HG02840 (cell line): ENCODE data around the gene PTRHD1.

Source experiments
- ATAC-seq: cut with Tn5 transposase; IDR thresholded peaks from one replicate; pipeline ENCODE4 v1.9.1; 2021; ENCODE audit warnings: mild to moderate bottlenecking, moderate library complexity, moderate number of reproducible peaks; ENCODE audit not compliant: unreplicated experiment, low FRiP score

PTRHD1 gene

DNA sequence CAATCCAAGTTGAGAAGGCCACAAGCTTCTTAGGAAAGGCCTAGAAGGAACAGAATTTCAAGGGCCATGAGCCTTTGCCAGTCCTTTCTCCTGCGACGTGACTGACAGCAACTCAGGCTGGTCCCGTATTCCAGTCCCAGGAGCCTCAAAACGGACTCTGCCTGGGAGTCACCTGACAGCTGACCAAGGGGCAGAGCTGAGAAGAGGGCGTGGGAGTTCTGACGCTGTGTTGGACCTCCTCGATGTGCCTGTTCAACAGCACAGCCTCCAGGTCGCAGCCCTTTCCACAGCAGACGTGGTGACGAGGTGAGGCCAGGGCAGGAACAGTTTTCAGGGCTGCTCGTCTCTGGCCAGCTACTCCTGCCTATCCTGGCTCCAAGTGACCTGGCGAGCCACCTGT lies 37.6 kb upstream of the PTRHD1 start:
- no peak for ATAC-seq

DNA sequence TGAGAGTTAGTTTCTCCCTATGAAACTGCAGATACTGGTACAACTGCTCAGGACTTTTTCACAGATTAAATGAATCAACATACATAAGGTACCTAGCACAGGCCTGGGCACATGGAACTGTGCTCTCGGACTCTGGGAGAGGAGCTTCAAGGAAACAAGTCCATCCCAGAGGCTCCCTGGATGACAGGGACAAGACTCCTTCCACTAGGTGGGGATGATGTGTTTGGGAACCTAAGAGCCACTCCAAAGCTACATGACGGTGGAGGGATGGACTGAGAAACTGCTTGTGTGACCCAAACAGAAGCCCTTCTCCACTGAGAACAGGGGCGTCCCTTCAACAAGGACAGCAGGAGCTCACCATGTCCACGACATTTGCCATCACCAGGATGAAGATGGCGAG lies 37.2 kb upstream of the PTRHD1 start:
- ATAC-seq = no peak

- ATAC-seq = no peak
These were observed 35.2 kb upstream of the PTRHD1 start for GRCh38 chr2:24828238-24828996.

DNA sequence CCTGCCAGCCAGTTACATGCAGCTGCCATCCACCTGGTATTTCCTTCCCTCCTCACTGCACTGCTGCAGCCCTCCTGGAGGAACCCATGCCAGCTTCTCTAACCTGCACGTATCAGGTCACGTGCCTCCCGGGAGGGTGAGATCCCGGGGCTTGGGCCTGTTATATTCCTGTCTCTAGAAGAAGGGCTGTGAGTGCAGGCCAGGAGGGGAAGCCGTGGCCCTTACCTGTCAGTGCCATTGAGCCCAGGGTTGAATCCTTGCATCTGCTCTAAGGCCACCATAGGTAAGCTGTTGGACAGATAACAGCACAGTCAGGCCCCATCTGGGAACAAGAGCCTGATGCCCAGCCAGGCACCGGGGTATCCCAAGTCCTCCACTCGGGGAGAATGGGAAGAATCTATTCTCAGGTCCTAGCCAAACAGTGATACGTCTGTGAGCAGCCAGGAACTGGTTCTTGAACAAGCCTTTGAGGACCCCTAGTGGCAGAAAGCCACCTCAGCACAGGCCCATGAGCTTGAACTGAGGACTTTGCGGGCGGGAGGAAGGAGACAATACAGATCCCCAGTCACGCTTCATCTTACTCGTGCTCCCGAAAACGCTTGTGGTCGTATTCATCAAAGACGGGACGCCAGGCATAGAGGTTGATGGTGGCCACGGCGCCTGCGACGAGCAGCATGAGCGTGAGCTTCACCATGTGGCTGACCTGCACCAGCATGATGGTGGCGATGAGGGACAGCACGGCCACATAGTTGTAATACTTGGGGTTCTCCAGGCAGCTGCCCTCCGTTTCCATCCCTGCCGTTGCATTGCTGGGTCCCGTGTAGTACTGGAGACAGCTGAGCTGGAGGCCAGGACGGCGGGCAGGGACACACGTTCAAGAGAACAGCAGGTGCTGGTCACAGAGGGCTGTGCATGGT lies 34.4 kb upstream of the PTRHD1 start:
- no peak for ATAC-seq

DNA sequence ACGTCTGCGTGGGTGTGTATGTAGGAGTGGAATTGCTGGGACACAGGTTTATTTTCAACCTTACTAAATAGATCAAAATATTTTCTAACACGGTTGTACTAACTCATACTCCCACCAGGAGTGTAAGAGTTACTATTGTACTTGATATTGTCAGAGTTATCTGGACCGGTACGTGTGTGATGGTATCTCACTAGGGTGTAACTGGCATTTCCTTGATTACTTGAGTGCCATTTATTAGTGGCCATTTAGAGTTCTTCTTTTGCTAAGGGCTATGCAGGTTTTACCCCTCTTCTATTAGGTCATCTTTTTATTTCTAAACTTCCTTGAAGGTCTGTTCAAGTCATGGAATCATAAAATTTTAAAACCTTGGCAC lies 33.6 kb upstream of the PTRHD1 start:
- no peak for ATAC-seq

DNA sequence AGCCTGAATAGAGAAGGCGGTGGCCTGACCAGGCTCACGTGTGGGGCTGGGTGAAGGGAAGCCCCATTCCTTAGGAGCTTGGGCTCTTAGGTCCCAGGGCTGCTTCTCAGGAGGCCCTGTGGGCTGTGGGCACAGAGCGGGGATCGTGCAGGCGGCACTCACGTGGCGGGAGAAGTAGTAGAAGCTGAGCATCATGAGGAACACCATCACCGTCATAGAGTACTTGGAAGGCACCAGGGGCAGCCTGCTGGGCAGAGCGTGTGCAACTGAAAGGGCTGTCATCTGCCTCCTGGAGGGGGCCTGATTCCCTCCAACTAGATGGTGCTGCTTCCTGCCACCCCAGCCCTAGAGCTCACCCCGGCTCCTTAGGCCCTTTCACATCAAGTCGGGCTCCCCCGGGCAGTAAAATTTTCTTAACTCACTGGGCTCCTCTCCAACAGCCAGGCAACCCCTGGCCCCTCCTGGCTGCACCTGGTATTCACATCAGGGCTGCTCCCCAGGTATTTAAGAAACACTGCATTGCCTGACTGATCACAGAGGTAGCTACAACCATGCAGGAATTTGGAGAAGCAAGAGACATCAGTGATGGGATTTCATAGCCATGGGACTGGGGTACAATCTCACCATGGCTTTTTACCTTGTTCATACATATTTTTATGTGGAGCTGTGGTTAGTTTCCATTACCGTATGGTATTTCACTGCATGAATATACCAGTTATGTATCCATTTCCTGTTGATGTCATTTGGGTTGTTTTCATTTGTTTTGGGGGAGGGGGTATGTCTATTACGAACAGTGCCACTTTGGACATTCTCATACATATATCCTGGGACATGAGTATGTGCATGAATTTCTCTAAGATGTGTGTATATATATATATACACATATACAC lies 32.9 kb upstream of the PTRHD1 start:
- no peak for ATAC-seq

DNA sequence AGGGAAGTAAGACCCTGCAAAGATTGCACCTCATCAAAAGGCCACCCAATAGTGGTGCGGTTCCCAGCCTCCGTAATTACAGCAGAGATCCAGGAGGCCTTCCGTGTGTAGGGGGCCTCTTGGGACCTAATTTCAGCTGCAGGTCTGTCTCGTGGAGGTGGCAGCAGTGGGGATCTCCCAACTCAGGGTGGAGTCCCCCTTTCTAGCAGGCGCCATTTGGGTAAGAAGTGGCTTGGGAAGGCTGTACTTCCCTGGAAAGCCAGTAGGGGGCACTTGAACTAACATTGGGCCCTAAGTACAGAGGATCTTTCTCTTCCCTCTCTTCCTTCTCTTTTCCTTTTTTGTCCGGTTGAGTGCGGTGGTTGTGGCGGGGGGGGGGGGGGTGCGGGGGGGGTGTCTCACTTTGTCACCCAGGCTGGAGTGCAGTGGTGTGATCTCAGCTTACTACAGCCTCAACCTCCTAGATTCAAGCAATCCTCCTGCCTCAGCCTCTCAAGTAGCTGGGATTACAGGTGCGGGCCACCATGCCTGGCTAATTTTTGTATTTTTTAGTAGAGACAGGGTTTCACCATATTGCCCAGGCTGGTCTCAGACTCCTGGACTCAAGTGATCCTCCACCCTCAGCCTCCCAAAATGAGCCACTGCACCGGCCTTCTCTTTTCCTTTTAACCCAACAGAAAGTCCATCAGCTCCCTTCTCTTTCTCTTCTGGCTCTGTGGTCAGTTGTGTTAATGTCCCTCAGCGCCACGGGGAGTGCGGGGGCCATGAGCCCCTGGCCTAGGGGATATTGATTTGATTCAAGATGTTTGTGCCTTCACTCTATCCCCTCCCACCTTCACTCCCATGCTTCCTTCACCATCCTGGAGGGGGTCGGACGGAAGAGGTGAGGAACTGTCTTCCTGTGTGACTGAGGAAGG lies 32.0 kb upstream of the PTRHD1 start:
- ATAC-seq = no peak

GRCh38 chr2:24824071-24824588 lies 30.9 kb upstream of the PTRHD1 start:
- ATAC-seq = no peak

DNA sequence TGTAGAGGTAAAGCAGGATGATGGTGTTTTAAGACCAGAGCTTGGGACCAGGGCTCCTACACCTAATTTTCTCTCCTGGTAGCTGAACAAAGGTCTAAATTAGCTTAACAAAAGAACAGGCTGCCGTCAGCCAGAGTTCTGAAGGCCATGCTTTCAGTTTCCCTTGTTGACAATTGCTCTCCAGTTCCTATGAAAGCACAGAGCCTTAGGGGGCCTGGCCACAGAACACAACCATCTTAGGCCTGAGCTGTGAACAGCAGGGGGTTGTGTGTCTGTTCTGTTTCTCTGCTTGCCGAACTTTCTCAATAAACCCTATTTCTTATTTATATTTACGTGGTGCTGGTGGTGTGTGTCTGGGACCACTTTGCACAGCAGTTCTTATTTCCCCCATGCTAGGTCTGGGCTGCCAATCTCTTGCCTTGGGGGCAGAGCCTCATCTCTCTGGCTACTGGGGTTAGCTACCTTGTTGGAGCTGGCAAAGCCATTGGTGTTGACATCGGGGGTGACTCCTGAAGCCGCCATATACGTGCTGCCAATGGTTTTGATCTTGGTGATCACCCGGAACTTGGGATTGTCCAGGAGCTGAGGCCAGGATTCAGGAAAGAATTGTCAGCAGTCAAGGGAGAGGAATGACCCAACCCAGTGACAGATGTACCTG lies 29.0 kb upstream of the PTRHD1 start:
- ATAC-seq = no peak

GRCh38 chr2:24821433-24821891 lies 28.3 kb upstream of the PTRHD1 start:
- no peak for ATAC-seq

DNA sequence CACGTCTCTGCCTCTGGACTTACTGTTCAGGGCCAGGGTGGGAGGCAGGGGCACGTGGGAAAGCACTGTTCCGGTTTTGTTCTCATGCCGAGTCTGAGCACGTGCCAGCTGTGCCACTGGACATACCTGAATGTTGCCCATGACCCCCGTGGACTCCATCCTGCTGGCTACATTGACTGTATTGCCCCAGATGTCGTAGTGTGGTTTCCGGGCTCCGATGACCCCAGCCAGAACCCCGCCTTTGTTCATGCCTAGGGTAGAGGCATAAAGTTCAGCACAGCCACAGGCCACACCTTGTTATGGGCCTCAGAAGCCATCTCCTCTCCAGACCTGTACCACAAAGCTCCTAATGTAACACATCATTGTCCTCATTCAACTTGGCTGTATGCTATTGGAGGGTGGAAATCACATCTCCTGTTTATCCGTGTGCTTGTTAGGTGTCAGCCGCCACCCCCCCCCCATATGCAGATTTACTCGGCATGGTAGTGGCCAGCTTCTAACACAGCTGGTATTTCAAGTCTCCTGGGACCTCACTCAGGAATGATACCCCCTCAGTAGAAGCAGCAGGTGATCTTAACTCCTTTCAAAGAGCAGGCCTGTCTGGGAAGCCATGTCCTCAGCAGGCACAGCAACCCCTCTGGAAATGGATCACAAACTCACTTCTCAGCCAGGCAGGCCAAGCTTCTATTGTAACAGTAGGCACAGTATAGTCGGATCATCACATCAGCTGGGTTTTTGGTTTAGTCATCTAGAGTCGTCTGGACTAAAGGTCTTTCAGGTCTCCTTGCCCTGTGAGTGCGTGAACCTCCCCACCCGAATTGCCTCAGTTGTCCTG lies 27.6 kb upstream of the PTRHD1 start:
- ATAC-seq = no peak

DNA sequence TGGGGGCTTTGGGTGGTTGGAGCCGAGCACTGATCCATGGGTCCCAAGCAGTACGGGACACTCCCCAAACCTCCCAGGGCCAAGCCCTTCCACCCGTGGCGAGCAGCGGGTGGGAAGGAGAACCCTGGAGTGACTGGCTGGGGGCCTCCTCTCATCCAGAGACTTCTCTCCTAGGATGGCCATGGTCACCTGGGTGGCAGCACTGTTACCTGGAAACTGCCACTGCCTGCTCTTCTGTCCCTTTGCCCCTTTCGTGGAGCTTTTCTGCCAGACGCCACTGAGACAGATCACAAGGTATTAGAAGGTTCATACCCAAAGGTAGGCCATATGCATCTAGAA lies 27.0 kb upstream of the PTRHD1 start:
- ATAC-seq = no peak

DNA sequence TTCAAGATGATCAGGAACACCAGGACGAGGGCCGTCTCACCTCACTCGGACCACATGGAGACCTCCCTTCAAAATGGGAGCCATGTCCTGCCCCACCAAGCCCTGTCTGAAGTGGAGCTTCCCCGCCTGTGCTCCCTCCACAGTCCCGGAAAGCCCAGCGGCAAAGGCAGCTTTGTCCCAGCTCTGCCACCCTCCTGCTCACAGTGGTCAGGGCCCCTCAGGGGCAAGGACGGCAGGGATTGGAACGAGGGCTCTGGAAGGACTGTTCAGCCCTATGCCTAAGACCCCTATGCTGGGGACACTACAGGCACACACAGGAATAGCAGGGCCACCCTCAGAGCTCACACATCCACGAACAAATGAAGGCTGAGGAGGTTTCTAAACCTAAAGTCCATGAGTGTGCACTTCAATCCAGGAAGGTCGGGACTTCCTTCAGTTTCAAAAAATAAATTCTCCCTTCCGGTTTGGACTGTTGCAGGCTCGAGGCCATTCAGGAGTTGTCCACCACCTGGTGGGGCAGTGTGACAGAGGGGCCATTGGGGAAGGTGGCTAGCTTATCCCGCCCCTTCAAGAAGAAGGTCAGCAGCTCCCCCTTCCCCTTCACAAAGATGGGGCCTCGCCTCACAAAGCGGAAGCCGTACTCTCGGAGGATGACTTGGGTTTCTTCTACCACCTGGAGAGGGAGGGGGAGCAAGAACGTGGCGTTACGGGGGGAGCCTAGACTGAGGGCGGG lies 26.4 kb upstream of the PTRHD1 start:
- no peak for ATAC-seq

DNA sequence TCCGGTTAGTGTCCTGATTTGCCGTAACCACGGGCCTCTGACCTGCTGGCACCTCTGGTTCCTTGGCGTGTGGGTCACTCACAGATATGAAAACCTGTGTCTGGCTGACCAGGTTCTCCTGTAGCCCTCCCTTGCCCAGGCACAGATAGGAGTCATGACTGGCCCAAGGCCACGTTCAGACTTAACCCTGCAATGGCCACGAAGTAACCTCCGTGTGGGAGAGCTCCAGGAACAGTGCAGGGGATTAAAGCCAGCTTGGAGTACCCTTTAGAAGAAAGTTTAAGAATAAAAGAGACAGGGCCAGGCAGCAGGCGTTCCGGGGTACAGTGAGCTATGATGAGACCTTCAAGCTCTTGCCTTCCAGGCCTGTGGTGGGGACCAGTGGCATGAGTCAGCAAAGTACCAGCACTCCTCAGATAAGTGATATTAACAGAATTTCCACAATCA lies 25.6 kb upstream of the PTRHD1 start:
- no peak for ATAC-seq

- no peak for ATAC-seq
These were observed 23.7 kb upstream of the PTRHD1 start for GRCh38 chr2:24816884-24817283.

DNA sequence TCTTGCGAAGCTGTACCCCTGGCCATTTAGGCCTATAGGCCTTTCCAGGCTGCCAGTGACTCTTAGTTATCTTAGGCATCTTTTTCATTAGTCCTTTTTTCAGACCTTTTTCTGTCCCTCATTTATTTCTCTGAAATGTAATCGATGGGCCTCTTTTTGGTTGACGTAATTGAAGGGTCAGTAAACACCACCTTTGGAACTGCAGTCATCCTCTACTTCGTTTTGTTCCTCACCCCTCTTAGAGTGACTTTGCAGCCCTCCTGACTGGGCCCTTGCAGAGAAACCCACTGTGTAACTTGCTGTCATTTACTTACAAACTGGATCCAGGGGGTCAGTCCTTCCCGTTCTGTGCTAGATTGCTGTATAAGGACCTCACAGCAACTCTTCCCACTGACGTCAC lies 23.2 kb upstream of the PTRHD1 start:
- ATAC-seq = no peak

- ATAC-seq = no peak
These were observed 22.0 kb upstream of the PTRHD1 start for GRCh38 chr2:24815171-24815570.
